WERI-Rb-1 (cell line): ENCODE results near the gene EVX2.

Experiments used
- DNase-seq: peaks from one replicate; pipeline ENCODE4 v3.0.0-alpha.2; 2020
- H3K27ac ChIP-seq: fragments of 250-450 bp; sonication (Bioruptor Pico); 2 replicates; pipeline ENCODE4 v1.5.1; 2020; ENCODE audit warnings: mild to moderate bottlenecking, moderate library complexity
- H3K27me3 ChIP-seq: fragments of 250-450 bp; sonication (Bioruptor Pico); 2 replicates; pipeline ENCODE4 v1.5.1; 2021; ENCODE audit warnings: mild to moderate bottlenecking, low read depth, moderate library complexity; ENCODE audit not compliant: insufficient read depth, severe bottlenecking
- H3K36me3 ChIP-seq: fragments of 250-450 bp; sonication (Bioruptor Pico); 2 replicates; pipeline ENCODE4 v1.5.1; 2020; ENCODE audit warnings: mild to moderate bottlenecking, moderate library complexity
- H3K4me3 ChIP-seq: 2 replicates; pipeline ENCODE4 v1.5.1; 2011; ENCODE audit warnings: low read depth, mild to moderate bottlenecking, control low read depth, low read length
- H3K9me3 ChIP-seq: fragments of 250-450 bp; sonication (Bioruptor Pico); 2 replicates; pipeline ENCODE4 v1.5.1; 2021; ENCODE audit warnings: mild to moderate bottlenecking, moderate library complexity; ENCODE audit not compliant: severe bottlenecking
- CTCF ChIP-seq: IDR thresholded peaks from 2 replicates; pipeline ENCODE4 v1.5.1; 2011; ENCODE audit warnings: low read depth, mild to moderate bottlenecking, control low read depth, inconsistent platforms, low read length

EVX2 gene

GRCh38 chr2:176035013-176035691 is 48.6 kb downstream of the EVX2 start:
- TF ChIP-seq CTCF, result no peak
- Histone ChIP-seq H3K27ac (no peak overlapping the region), H3K4me3 (no peak overlapping the region), H3K36me3 (no peaks in the 10 kb centered on the region), H3K9me3 (no peaks in the 10 kb centered on the region), H3K27me3 (no peaks in the 10 kb centered on the region)
- no peak for DNase-seq

- no peaks in the 10 kb centered on the region for H3K27me3 ChIP-seq
- TF ChIP-seq CTCF, result no peak
- H3K27ac ChIP-seq, result no peak overlapping the region
- no peaks in the 10 kb centered on the region for H3K36me3 ChIP-seq
- no peak overlapping the region for H3K4me3 ChIP-seq
- no peak for DNase-seq
- H3K9me3 ChIP-seq, result peaks cover 3% of the 10 kb centered on the region
Measured at GRCh38 chr2:176027806-176028205, 56.0 kb downstream of the EVX2 start.
